ENCODE measurements around the gene TTC28.

Gene TTC28

DNA sequence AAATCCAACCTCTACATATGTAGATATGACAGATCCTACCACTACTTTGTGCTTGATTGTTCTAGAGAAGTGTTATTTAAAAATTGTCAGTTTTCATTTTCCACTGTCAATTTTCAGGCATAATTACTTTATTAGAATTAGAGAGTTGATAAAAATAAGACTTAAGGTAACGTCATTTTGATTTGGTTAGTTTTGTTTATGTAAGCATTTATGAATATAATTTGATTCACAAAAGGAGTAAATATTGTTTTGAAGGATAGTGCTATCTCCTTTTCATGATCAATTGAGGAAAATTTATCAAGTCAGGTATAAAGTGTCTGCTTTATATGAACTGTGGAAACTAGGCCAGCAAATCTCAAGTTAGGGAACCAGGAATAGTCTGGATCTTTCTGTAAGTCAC is 718.0 kb downstream of the TTC28 start:
- no peak for DNase-seq (ENCODE audit: low spot score)

DNA sequence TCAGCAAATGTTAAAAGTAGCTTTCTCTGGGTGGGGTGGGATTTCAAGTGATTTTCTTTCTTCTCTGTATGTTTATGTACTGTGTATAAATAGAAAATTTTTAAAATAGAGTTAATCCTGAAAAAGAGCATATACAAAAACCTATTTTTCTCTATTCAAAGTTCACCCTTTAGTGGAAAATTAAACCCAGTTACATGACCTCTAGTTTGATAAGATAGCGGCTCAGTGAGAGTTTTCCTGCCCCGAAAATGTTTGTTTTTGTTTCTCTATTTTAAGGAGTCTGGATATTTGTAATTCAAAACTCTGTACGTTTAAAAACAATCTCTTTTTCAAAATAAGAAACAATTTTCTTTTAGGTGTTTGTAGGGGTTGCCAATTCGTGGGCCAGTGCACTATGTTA is 718.5 kb downstream of the TTC28 start:
- no peak for DNase-seq (ENCODE audit: low spot score)

GRCh38 chr22:27959335-27960090 is 720.1 kb downstream of the TTC28 start:
- DNase-seq (ENCODE audit: low spot score), result no peak

- no peak for DNase-seq (ENCODE audit: low spot score)
These were observed 726.9 kb downstream of the TTC28 start for GRCh38 chr22:27952779-27953178.

GRCh38 chr22:27952091-27952490 is 727.5 kb downstream of the TTC28 start:
- no peak for DNase-seq (ENCODE audit: low spot score)

DNA sequence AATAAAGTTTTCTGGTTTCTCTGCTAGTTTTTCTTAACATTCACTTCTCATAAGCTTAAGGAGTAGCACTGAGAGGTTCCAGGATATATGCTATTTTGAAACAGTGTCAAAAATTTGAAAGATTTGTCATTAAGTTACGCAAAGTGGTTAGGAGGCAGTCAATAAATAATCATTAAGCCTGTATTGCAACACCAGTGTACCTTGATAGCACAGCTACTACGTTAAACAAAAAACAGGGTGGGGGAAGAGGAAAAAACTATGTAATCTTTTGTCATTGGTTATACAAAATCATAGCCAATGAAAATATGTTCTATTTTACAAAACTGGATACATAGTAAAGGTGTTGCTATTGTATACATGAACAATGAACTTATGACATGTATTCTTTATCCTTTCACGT is 730.2 kb downstream of the TTC28 start:
- no peak for DNase-seq (ENCODE audit: low spot score)

- DNase-seq (ENCODE audit: low spot score), result no peak
These were observed 731.1 kb downstream of the TTC28 start for GRCh38 chr22:27948569-27948968.

DNA sequence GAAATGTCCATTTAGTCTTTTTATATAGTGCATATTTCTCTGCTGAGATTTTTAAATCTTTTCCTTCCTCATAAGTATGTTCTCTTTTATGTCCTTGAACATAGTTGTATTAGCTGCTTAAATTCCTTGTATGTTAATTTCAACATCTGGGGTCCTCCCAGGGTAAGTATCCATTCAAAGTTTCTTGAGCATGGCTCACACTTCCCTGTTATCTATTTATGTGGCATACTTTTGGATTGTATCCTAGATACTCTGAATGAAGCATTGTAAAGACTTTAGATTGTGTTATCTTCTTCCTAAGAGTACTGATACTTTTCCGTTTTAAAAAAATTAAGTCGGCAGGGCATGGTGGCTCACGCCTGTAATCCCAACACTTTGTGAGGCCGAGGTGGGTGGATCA is 732.2 kb downstream of the TTC28 start:
- no peak for DNase-seq (ENCODE audit: low spot score)

- DNase-seq (ENCODE audit: low spot score), result no peak
These were observed 738.5 kb downstream of the TTC28 start for GRCh38 chr22:27941143-27941542.

- no peak for DNase-seq (ENCODE audit: low spot score)
These were observed 742.2 kb downstream of the TTC28 start for GRCh38 chr22:27937453-27937852.

- DNase-seq (ENCODE audit: low spot score), result no peak
These were observed 743.7 kb downstream of the TTC28 start for GRCh38 chr22:27935897-27936296.

- DNase-seq (ENCODE audit: low spot score), result no peak
These were observed 745.6 kb downstream of the TTC28 start for GRCh38 chr22:27934069-27934468.

DNA sequence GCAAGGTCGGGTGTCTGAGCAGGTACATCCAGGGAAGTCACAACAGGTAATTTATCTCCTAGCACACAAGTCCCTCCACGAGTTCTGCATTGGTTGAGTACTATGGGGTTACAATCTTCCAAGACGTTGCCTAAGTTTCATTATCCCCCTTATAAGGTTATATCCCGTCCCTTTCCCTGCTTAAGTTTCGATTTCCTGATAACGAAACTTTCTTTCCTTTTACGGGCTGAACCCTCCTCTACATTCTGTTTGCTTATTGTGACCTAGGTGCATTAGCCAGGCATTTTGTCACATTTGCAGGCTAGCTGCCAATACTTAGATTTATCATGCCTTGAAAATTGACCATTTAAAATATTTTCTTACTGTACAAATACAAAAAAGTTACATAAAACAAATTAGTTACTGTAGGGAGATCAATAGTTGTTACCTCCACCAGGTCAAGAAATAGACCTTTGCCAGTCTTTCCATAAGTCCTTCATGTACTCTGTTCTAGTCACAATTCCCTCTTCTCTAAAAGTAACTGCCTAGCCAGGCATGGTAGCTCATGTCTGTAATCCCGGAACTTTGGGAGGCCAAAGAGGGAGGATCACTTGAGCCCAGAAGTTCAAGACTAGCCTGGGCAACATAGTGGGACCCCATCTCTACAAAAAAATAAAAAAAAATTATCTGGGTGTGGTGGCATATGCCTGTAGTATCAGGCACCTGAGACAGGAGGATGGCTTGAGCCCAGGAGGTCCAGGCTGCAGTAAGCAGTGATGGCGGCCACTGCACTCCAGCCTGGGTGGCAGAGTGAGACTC is 746.3 kb downstream of the TTC28 start:
- DNase-seq (ENCODE audit: low spot score), result no peak

DNA sequence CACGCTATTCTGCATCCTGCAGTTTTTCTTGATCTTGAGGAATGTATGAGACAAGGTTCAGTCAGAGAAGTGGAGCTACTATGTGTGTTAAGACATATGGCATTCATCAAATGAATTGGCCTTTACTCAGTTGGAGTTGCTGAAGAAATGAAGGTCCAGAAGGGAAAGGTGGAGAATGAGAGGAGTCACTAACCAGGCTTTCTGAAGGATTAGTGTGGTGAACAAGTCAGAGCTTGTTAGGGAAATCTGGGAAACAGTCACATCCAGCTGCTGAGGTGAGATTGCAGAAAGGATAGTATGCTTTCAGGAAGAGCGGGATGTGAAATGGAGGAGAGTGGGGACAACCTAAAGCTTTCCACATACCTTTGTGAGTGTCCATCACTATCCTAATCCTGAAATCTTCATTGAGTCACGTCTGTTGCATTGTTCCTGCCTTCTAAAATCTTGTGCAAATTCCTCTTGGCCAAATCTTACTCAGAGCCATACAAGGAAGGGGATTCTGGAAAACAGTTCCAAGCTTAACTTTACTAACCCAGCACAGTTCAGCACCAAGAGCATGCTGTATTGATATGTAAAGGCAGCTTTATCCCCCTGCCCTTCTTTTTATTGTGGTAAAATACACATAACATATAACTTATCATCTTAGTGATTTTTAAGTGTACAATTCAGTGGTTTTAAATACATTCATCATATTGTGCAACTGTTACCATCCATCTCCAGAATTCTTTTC is 749.1 kb downstream of the TTC28 start:
- no peak for DNase-seq (ENCODE audit: low spot score)

Measured in CD4-positive, alpha-beta T cell treated with Interleukin-6 at 100 ng/mL for 8 hours (primary cell).